GM23338 (cell line): ENCODE results near the gene FBXO8. TPM values are rescaled to one million over a fixed set of nuclear protein-coding genes. Genes with fewer than 3 reads are reported as not detected.

Experiments used
- ATAC-seq: fragments of 200-7000 bp; cut with Tn5 transposase; 3 replicates; pipeline ENCODE4 v1.9.1; 2020
- DNase-seq: peaks from one replicate; pipeline ENCODE4 v3.0.0-alpha.2; 2015; ENCODE audit warnings: low spot score
- H2AFZ ChIP-seq: fragments of 200-600 bp; sonication (generic); 2 replicates; pipeline ENCODE4 v1.8.0; 2016; ENCODE audit warnings: antibody characterized with exemption, mild to moderate bottlenecking, moderate library complexity
- H3F3A ChIP-seq: fragments of 200-600 bp; sonication (generic); replicated peaks from 2 replicates; pipeline ENCODE4 v1.8.0; 2017; ENCODE audit warnings: antibody characterized with exemption, mixed run types, low read depth
- H3K27ac ChIP-seq: fragments of 200-600 bp; sonication (generic); 2 replicates; pipeline ENCODE4 v1.6.1; 2016; ENCODE audit warnings: low read depth
- H3K27me3 ChIP-seq: fragments of 200-600 bp; sonication (generic); 2 replicates; pipeline ENCODE4 v1.8.0; 2016; ENCODE audit warnings: mild to moderate bottlenecking, mixed run types, moderate library complexity; ENCODE audit not compliant: insufficient read depth
- H3K36me3 ChIP-seq: fragments of 200-600 bp; sonication (generic); 2 replicates; pipeline ENCODE4 v1.8.0; 2016; ENCODE audit warnings: mild to moderate bottlenecking; ENCODE audit not compliant: insufficient read depth
- H3K4me1 ChIP-seq: fragments of 200-600 bp; sonication (generic); 2 replicates; pipeline ENCODE4 v1.8.0; 2016; ENCODE audit warnings: mild to moderate bottlenecking, moderate library complexity; ENCODE audit not compliant: insufficient read depth
- H3K4me2 ChIP-seq: fragments of 200-600 bp; sonication (generic); 2 replicates; pipeline ENCODE4 v1.7.1; 2017; ENCODE audit warnings: mixed run types
- H3K4me3 ChIP-seq: fragments of 200-600 bp; sonication (generic); 2 replicates; pipeline ENCODE4 v1.6.1; 2016; ENCODE audit warnings: mixed run types
- H3K79me2 ChIP-seq: fragments of 200-600 bp; sonication (generic); replicated peaks from 2 replicates; pipeline ENCODE4 v1.8.0; 2017; ENCODE audit warnings: mild to moderate bottlenecking; ENCODE audit not compliant: insufficient read depth
- H3K9me2 ChIP-seq: fragments of 200-600 bp; sonication (generic); 2 replicates; pipeline ENCODE4 v1.8.0; 2017; ENCODE audit not compliant: insufficient read depth
- H4K20me1 ChIP-seq: fragments of 200-600 bp; sonication (generic); replicated peaks from 2 replicates; pipeline ENCODE4 v1.8.0; 2017; ENCODE audit warnings: mild to moderate bottlenecking; ENCODE audit not compliant: insufficient read depth
- H3K27ac Mint-ChIP-seq: 2 replicates; pipeline ENCODE4 v1.8.0; 2020; ENCODE audit warnings: inconsistent platforms, mild to moderate bottlenecking, moderate library complexity, mixed read lengths
- H3K27me3 Mint-ChIP-seq: 3 replicates; pipeline ENCODE4 v1.8.0; 2022; ENCODE audit warnings: low read depth, mild to moderate bottlenecking, moderate library complexity, mixed read lengths, inconsistent platforms; ENCODE audit not compliant: insufficient read depth, poor library complexity
- H3K36me3 Mint-ChIP-seq: 3 replicates; pipeline ENCODE4 v1.8.0; 2021; ENCODE audit warnings: low read depth, mild to moderate bottlenecking, inconsistent platforms, moderate library complexity, mixed read lengths
- H3K4me1 Mint-ChIP-seq: 3 replicates; pipeline ENCODE4 v1.8.0; 2020; ENCODE audit warnings: mild to moderate bottlenecking, inconsistent platforms, mixed read lengths
- H3K4me3 Mint-ChIP-seq: 3 replicates; pipeline ENCODE4 v1.8.0; 2021; ENCODE audit warnings: moderate library complexity, mild to moderate bottlenecking, inconsistent platforms, mixed read lengths
- H3K9me3 Mint-ChIP-seq: 3 replicates; pipeline ENCODE4 v1.8.0; 2020; ENCODE audit warnings: moderate library complexity, mild to moderate bottlenecking, inconsistent platforms, mixed read lengths
- CREB1 ChIP-seq: fragments of 250-450 bp; sonication (Bioruptor Pico); IDR thresholded peaks from 2 replicates; pipeline ENCODE4 v1.5.0; 2020; ENCODE audit warnings: low read depth, mild to moderate bottlenecking, moderate library complexity
- CTCF ChIP-seq, 2 experiments: fragments of 200-600 bp in 1 of 2; sonication (generic) in 1 of 2; conservative IDR thresholded peaks; 2 replicates each; pipeline versions ENCODE4 v1.5.1 to v1.6.1; 2016 to 2017; ENCODE audit warnings: antibody characterized with exemption in 2 of 2, low read depth in 2 of 2, mild to moderate bottlenecking in 2 of 2, moderate library complexity in 1 of 2
- ETS1 ChIP-seq: IDR thresholded peaks from 2 replicates; pipeline ENCODE4 v1.6.1; 2016; ENCODE audit warnings: antibody characterized with exemption
- EZH2 ChIP-seq: fragments of 200-600 bp; sonication (generic); IDR thresholded peaks from one replicate; pipeline ENCODE4 v1.8.0; 2017; ENCODE audit warnings: antibody characterized with exemption, mild to moderate bottlenecking, low read depth; ENCODE audit not compliant: unreplicated experiment
- EZH2phosphoT487 ChIP-seq: fragments of 200-600 bp; sonication (generic); IDR thresholded peaks from one replicate; pipeline ENCODE4 v1.8.1; 2018; ENCODE audit warnings: antibody characterized with exemption; ENCODE audit not compliant: unreplicated experiment
- JUNB ChIP-seq: IDR thresholded peaks from one replicate; pipeline ENCODE4 v1.6.1; 2016; ENCODE audit warnings: antibody characterized with exemption; ENCODE audit not compliant: unreplicated experiment
- NANOG ChIP-seq: IDR thresholded peaks from 2 replicates; pipeline ENCODE4 v1.6.1; 2016; ENCODE audit warnings: antibody characterized with exemption, borderline replicate concordance
- POLR2AphosphoS5 ChIP-seq: IDR thresholded peaks from 2 replicates; pipeline ENCODE4 v1.6.1; 2016; ENCODE audit warnings: antibody characterized with exemption, low read depth
- REST ChIP-seq: IDR thresholded peaks from one replicate; pipeline ENCODE4 v1.6.1; 2018; ENCODE audit warnings: antibody characterized with exemption; ENCODE audit not compliant: unreplicated experiment
- STAT1 ChIP-seq: IDR thresholded peaks from one replicate; pipeline ENCODE4 v1.6.1; 2016; ENCODE audit warnings: antibody characterized with exemption; ENCODE audit not compliant: unreplicated experiment
- ZNF114 ChIP-seq: fragments of 250-450 bp; sonication (Bioruptor Pico); IDR thresholded peaks from 2 replicates; pipeline ENCODE4 v1.5.0; 2020; ENCODE audit warnings: mild to moderate bottlenecking, moderate library complexity
- ZNF331 ChIP-seq: fragments of 250-450 bp; sonication (Bioruptor Pico); IDR thresholded peaks from 2 replicates; pipeline ENCODE4 v1.5.0; 2020; ENCODE audit warnings: low read depth, mild to moderate bottlenecking, moderate library complexity
- ZNF462 ChIP-seq: fragments of 250-450 bp; sonication (Bioruptor Pico); IDR thresholded peaks from 2 replicates; pipeline ENCODE4 v1.5.0; 2020; ENCODE audit warnings: mild to moderate bottlenecking, moderate library complexity
- polyA plus RNA-seq: library from polyadenylated mRNA; unstranded; fragments of >200 nt; fragmentation: Nextera tagmentation; extraction: Ambion mirVana; gene quantifications from 2 replicates; pipeline ENCODE4 v1.2.1, GENCODE V29; 2016
- total RNA-seq: library from RNA; depleted of rRNA; stranded (reverse); fragments of >200 nt; shearing (Covaris generic); gene quantifications from 2 replicates; pipeline ENCODE4 v1.2.3, GENCODE V29; 2014

Gene FBXO8
- total and polyA plus RNA-seq, 2 experiments from 2014 or later, result 5.8 to 7.9 TPM

- Mint-ChIP-seq H3K27ac (no peak overlapping the region), H3K4me3 (no peak overlapping the region), H3K9me3 (no peaks in the 10 kb centered on the region), H3K36me3 (no peaks in the 10 kb centered on the region), H3K4me1 (no peaks in the 10 kb centered on the region), H3K27me3 (peaks cover 8% of the 10 kb centered on the region)
- no peak overlapping the region for H3K4me3 ChIP-seq
- no peaks in the 10 kb centered on the region for H3K79me2 ChIP-seq
- DNase-seq (no peak), ATAC-seq (no peak)
- peaks cover 15% of the 10 kb centered on the region for H3K27me3 ChIP-seq
- no peaks in the 10 kb centered on the region for H3K4me1 ChIP-seq
- H2AFZ ChIP-seq, result no peak overlapping the region
- no peak overlapping the region for H3K27ac ChIP-seq
- H3F3A ChIP-seq, result no peaks in the 10 kb centered on the region
- H4K20me1 ChIP-seq, result no peaks in the 10 kb centered on the region
- H3K9me2 ChIP-seq, result no peaks in the 10 kb centered on the region
- TF ChIP-seq ETS1, result no peak
- no peak for TF ChIP-seq JUNB
- TF ChIP-seq EZH2phosphoT487, result no peak
- TF ChIP-seq POLR2AphosphoS5, result no peak
- no peak for TF ChIP-seq CREB1 (CRISPR knock-in tag)
- no peak for TF ChIP-seq STAT1
- no peak for TF ChIP-seq NANOG
- no peak for TF ChIP-seq REST
- no peak for TF ChIP-seq CTCF (conservative IDR thresholded peaks at IDR 0.05; ENCODE audit: low read depth in 2 of 2)
- no peak for TF ChIP-seq ZNF114 (CRISPR knock-in tag)
- TF ChIP-seq ZNF462 (CRISPR knock-in tag), result no peak
- TF ChIP-seq ZNF331 (CRISPR knock-in tag), result no peak
- TF ChIP-seq EZH2, result no peak
- no peak overlapping the region for H3K4me2 ChIP-seq
- no peaks in the 10 kb centered on the region for H3K36me3 ChIP-seq
Observed at GRCh38 chr4:174225349-174226049, 58.0 kb downstream of the FBXO8 start.
